Activated T-helper 17 cell treated with anti-CD3 and anti-CD28 coated beads, Interleukin-2, amount 50 U/mL, for 72 hours (primary cell): ENCODE measurements around the gene ZNF440. TPM values are rescaled to one million over a fixed set of nuclear protein-coding genes. Genes with fewer than 3 reads are reported as not detected.

Experiments used
- total RNA-seq, 2 donors: library from RNA; stranded (reverse); gene quantifications; one replicate each; pipeline ENCODE4 v1.2.3, GENCODE V29; 2022

The ZNF440 gene
- total RNA-seq, 2 donors from 2014 or later = 8.7 to 9.0 TPM

Other genes starting within 250 kb of the ZNF440 start
- gene ACP5, start 236.6 kb upstream of the ZNF440 start, total RNA-seq = 10 to 100 TPM; 19.9 to 26.3 TPM
- gene ZNF627, start 216.8 kb upstream of the ZNF440 start, total RNA-seq = 1 to 10 TPM; 4.6 to 5.9 TPM
- 1 to 10 TPM; 1.9 to 2.8 TPM for gene ZNF823, start 75.3 kb upstream of the ZNF440 start, total RNA-seq
- gene ZNF441, start 47.3 kb upstream of the ZNF440 start, total RNA-seq = 1 to 10 TPM; 4.5 to 5.1 TPM
- gene ZNF491, start 15.8 kb upstream of the ZNF440 start, total RNA-seq = under 1 TPM; 0.50 to 0.52 TPM
- gene ZNF439, start 34.5 kb downstream of the ZNF440 start, total RNA-seq = 10 to 100 TPM in 1 of 2 donors, 1 to 10 TPM in 1; 4.3 to 16.5 TPM
- gene ZNF69, start 73.5 kb downstream of the ZNF440 start, total RNA-seq = 1 to 10 TPM; 1.5 to 1.9 TPM
- 10 to 100 TPM; 12.0 to 12.2 TPM for gene ZNF700, start 110.8 kb downstream of the ZNF440 start, total RNA-seq
- 1 to 10 TPM in 1 of 2 donors, under 1 TPM in 1; 0.64 to 1.3 TPM for gene ZNF763, start 150.8 kb downstream of the ZNF440 start, total RNA-seq
- under 1 TPM in 1 of 2 donors, not detected in 1; 0.85 TPM for gene ZNF433, start 221.4 kb downstream of the ZNF440 start, total RNA-seq
- under 1 TPM in 1 of 2 donors, not detected in 1; 0.74 TPM for gene ZNF878, start 238.7 kb downstream of the ZNF440 start, total RNA-seq